Astrocyte (in vitro differentiated cells and primary cell): ENCODE results near the gene CTNNA3.

ENCODE experiments used
- CTCF ChIP-seq: IDR thresholded peaks from 2 replicates; pipeline ENCODE4 v1.5.1; 2011; ENCODE audit warnings: low read depth, mild to moderate bottlenecking, inconsistent platforms, low read length, moderate library complexity; ENCODE audit not compliant: insufficient read depth
- EZH2 ChIP-seq: IDR thresholded peaks from 2 replicates; pipeline ENCODE4 v1.6.1; 2012; ENCODE audit warnings: mild to moderate bottlenecking, low read length, inconsistent platforms; ENCODE audit not compliant: insufficient read depth

GRCh38 chr10:66880292-66880691 lies 815.7 kb downstream of the CTNNA3 start:
- no peak for TF ChIP-seq CTCF
- TF ChIP-seq EZH2 = no peak
